Ammon's horn (tissue), 1 donor: ENCODE data around the gene MPL.
A peak's percentile ranks its signal among the peaks of the same experiment; 100 is the strongest.
"Not testable (repeated sequence)": the region's sequence is repeated elsewhere in the genome, so short reads cannot be mapped to it uniquely, and the experiment has no call there.

ENCODE experiments used
- DNase-seq: peaks from one replicate; pipeline ENCODE4 v3.0.0-alpha.2; 2016; ENCODE audit warnings: low spot score

MPL gene

DNA sequence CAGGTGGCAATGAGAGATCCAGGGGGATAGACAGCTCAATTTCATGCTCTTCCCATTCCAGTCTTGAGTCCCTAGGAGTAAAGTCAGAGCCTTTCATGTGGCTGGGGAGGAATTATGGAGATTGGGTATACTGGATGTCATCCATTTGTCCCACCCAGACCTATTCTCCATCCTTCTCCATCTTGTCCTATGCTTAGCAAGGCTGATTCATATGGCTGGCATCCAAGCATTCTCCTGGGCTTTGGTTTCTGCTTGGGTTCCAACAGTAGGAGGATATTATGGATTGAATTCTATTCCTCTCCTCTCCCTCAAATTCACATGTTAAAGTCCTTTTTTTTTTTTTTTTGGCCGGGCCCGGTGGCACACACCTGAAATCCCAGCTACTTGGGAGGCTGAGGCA lies 17.3 kb downstream of the MPL start:
- no peak for DNase-seq

DNA sequence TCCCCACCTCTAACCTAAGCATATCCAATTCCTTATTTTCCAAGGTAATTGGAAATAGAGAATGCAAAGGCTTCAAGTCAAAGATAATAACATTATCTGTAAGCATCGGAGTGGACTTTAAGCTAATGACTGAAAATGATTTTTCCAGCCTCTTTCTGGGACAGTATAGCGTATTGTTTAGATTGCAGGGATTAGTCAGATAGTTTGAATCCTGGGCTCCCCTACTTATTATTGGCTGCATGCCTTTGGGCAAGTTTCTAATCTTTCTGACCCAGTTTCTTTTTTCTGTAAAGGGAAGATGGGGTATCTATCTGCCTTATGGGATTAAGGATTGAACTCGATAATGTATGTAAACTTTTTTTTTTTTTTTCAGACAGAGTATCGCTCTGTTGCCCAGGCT lies 19.6 kb downstream of the MPL start:
- no peak for DNase-seq

DNA sequence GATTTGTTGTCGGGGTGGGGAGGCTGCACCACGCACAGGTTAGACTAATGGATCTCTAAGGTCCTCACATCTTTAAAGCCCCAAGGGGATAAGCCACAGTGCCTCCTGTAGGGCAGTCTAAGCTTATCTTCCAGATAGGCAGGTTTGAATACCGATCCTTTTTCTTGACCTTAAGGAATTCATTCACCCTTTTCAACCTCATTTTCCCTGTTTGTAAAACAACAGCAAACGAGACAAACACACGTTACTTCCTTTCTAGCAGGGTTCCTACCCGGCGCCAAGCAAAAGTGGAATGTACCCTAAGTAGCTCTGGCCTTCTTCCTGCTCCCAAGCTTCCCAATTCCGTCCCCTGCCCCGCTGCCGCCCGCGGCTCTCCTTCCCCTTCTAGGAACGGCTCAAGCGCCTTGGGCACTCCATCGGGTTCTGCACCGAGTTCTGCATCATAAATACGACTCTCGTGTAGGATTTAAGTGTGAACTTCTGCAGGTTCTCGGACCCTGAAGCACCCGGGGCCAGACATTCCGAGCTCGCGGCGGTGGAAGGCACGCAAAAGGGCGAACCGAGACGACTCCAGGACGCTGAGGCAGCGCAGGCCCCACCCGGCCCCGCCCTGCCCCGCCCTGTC lies 20.6 kb downstream of the MPL start:
- peak; percentile 34 for DNase-seq

DNA sequence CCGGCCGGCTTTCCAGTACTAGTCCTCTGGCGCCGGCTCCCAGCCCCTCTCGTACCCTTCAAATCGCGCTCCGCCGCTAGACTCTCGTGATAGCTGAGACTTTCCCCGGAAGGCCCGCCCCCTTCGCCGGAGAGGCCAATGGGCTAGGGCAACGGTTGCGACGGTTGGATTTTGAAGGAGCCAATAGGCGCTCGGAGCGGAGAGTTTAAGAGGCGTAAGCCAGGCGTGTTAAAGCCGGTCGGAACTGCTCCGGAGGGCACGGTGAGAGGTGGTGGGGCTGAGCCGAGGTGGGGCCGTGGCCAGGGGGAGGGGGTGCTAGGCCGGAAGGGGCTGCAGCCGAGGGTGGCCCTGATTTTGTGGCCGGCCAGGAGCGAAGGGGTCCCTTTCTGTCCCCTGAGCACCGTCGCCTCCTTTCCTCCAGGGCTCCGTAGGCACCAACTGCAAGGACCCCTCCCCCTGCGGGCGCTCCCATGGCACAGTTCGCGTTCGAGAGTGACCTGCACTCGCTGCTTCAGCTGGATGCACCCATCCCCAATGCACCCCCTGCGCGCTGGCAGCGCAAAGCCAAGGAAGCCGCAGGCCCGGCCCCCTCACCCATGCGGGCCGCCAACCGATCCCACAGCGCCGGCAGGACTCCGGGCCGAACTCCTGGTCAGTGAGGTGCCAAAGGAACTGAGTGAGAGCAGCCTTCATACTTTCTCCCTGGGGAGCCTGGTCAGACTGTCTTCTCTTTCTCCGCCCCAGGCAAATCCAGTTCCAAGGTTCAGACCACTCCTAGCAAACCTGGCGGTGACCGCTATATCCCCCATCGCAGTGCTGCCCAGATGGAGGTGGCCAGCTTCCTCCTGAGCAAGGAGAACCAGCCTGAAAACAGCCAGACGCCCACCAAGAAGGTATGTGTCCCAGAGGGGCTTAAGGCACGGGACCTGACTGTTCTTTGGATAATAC lies 21.4 kb downstream of the MPL start, which contains the start of gene CDC20:
Gene CDC20, plus strand, starts transcription at position 236 of the 948 bp plus-strand sequence. Its CDS starts 235 bp downstream, at position 471.
- DNase-seq, result peak; percentile 97

DNA sequence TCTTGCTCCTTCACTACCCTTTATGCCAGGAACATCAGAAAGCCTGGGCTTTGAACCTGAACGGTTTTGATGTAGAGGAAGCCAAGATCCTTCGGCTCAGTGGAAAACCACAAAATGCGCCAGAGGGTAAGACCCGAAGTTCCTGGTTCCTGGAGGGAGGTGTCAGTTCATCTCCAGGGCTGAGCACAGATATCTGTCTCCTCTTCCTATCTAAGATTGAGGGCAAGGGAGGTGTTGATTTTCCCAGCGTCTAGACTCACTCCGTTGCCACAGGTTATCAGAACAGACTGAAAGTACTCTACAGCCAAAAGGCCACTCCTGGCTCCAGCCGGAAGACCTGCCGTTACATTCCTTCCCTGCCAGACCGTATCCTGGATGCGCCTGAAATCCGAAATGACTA lies 22.1 kb downstream of the MPL start:
- no peak for DNase-seq

DNA sequence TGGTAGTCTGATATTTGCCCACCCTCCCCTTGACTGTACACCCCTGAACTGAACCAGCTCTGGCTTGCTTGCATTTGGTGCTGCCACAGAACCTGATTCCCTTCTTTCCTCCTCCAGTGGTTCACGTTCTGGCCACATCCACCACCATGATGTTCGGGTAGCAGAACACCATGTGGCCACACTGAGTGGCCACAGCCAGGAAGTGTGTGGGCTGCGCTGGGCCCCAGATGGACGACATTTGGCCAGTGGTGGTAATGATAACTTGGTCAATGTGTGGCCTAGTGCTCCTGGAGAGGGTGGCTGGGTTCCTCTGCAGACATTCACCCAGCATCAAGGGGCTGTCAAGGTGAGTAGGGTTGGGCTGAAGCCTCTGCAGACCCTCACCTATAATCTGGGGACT lies 23.0 kb downstream of the MPL start:
- DNase-seq, result no peak

DNA sequence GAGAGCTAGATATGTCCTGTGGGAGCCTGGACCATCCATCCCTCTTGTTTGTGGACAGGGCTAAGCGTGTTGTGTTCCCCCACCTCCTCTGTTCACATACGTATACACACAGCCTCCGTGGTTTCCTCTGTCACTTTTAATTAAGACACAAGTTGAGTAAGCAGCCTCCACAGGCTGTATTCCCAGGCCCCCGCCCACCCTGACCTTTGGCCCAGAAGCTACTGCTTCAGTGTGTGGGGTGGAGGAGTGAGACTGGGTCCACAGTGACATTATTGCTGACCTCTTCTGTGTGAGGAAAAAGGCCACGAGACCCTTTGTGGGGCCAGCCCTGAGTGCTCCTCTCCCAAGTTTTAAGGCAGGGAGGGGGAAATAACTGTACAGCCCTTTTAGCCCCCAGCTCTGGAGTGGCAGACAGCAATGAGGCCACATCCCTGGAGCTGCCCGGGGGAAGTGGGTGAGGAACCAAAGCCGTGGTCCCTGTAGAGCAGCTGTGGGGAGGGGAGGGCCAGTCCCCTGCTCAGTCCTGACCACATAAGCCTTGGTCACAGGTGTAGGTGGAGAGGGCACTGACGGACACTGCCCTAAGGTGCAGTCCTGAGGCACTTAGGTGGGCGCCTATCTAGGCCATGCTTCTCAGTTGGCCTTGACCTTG lies 25.8 kb downstream of the MPL start:
- no peak for DNase-seq

DNA sequence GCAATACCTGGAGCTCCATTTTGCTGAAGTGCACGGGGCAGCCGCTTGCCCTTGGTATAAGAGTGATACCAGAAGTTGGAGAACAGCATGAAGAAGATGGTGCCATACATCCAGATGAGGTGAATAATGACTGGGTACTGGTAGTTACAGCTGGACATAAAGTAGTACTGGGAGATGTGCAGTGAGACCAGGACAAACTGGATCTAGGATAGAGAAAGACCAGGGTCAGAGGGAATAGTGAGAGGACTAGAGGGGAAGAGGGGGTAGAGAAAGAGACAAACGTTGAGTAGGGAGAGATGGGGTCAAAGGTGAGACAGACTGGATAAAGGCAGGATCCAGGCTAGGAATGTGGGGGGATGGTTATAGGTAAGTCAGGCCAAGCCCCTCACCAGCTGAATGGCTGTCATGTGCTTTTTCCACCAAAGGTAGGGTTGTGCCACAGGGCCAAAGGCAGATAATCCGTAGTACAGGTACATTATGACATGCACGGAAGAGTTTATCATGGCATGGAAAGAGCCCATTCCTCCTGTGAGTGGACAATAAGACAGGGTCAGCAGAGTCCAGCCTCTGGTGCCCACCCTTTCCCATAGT lies 26.4 kb downstream of the MPL start:
- DNase-seq, result no peak

DNA sequence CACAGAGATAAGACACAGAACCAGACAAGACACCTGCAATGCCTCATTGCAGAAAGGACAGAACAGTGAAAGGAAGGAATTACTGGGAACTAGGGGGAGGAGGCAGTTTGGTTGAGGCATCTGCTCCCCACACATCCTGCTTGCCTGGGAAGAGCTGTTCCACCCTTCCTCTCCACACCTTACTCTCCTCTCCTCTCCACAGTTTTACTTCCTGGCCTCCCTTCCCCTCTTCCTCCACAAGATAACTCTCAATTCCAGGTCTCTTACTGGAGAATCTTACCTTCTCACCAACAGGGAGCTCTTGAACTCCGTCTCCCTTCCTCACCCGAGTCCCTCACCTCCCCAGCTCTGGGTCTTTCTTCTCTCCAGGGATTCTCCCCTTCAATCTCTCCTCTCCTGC lies 28.1 kb downstream of the MPL start:
- DNase-seq, result no peak

DNA sequence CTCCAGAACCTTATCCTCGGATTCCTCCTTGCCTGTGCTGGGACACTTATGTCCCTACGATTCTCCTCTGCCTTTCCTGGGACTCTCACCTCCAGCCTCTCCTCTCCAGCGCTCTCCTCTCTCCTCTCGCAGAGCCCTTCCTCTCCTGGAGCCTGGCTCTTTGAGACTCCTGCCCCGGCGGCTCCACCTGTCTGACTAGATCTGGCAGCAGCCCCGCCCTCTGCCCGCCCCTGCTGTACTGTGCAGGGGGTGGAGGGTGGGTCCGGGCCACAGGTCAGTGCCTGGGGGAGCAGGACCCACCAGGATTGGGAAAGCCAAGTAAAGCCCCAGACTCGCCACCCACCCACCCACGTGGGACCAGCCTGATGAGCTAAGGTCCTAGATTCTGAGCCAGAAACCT lies 28.6 kb downstream of the MPL start:
- DNase-seq, result no peak

DNA sequence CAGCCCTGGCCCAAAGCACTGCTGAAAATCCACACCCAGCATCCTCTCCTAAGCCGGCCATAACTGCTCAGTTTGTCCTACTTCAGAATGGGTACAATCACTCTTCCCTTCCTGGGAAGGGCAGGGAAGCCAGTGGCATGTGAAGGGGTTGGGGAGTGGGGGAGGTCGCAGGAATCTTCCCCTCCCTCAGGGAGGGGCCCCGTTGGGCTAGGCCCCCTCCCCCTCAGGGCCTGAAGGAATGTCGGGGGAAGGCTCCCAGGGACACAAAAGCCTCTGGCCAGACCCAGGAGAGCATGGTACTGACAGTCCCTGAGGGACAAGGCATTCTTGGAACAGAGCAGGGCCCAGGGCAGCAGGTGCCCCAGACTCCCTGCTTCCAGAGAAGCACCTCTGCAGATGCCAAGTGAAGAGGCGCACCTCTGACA lies 29.0 kb downstream of the MPL start:
- DNase-seq, result no peak

DNA sequence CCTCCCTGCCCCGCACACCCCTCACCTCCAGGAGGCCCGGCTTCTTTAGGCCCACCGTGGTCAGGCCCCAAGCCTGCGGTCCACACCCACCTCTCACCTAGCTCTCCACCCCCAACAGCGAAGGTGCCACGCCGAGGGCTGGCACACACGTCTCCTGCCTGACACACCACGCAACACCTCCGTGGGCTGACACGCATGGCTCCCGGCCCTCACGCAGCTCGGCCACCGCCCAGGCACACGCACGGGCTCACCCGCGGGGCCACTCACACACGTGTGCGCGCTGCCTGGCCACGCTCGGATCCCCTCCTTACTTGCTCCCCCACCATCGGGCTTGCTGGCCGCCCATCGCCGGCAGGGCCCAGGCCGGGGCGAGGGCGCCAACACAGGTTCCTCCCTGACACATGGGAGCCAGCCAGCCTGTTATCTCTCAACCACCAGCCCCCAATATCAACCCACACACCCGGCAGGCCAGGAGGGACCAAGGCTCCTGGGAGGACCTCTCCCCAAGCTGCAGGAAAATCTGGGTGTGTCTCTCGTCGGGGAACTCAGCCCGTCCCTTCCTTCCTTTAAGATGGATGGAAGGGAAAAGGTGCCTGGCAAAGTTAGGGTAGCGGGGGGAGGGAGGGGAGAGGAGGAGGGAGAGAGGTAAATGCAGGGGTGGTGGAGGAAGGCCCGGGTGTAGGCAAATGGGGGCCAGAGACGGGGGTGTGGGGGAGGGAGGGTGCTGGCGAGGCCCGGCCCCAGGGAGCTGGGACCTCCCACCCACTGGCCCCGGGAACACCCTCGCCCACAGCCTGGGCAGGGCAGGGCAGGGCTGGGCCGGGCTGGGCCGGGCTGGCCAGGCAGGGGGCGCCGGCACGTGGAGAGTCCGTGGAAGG lies 29.6 kb downstream of the MPL start:
- no peak for DNase-seq

DNA sequence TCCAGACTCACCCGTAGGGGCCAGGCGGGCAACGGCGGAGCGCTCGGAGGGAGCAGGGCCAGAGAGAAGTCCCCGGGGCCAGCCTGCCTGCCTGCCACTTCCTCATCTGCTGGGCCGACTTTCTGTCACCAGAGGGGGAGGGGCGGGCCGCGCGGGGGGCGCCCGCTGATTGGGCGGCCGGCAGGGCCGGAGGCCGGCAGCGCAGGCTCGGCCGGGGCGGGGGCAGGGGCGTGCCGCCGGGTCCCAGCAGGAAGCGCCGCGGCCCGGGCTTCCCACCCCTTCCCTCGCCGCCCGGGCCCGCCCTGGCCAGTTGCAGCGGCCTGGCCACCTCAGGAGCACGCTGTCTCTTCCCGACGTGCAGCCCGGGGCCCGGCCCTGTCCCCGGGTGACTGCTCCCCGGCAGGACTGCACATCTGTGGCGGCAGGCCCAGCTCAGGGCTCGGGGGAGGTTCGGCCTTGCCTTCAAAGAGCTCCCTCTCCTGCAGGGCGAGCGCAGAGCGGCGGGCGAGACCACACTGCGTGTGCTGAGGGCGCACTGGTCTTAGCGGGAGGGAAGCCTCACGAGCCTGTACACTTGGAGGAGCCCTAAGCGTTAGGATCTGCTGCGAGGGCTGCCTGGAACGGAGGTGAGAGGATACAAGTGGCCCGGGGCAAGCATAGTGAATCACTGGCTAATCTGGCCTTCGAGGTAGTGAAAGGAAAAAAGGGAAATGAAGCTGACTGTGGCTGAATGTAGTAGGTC lies 30.5 kb downstream of the MPL start, which contains the start of gene ELOVL1:
Gene ELOVL1, minus strand, starts transcription at position 108 of the 742 bp plus-strand sequence. CDS start 2,402 bp downstream, outside the sequence.
- DNase-seq, result peak; percentile 91

DNA sequence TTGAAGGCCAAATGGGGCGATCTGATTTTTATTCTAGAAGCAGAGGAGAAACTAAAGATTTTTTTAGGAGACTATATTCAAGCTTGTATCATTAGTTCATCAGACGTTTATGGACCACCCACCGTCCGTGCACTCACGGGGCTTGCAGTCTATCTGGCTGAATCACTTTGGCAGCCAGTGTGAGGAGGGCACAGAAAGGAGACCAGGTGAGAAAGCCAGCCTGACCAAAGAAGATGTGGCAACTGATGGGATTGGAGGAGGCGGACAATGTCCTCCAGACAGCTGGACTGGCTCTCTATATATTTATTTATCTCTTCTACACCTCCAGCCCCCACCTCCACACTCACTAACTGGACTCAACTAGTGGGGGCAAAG lies 31.0 kb downstream of the MPL start:
- no peak for DNase-seq

DNA sequence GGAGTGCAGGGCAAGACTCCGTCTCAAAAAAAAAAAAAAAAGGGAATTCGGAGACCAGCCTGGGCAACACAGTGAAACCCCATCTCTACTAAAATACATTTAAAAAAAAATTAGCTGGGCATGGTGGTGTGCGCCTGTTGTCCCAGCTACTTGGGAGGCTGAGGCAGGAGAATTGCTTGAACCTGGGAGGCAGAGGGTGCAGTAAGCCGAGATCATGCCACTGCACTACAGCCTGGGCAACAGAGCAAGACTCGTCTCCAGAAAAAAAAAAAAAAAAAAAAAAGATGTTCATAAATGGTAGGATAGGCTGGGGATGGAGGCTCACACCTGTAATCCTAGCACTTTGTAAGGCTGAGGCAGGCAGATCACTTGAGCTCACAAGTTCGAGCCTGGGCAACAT lies 32.2 kb downstream of the MPL start:
- not testable (repeated sequence) for DNase-seq

DNA sequence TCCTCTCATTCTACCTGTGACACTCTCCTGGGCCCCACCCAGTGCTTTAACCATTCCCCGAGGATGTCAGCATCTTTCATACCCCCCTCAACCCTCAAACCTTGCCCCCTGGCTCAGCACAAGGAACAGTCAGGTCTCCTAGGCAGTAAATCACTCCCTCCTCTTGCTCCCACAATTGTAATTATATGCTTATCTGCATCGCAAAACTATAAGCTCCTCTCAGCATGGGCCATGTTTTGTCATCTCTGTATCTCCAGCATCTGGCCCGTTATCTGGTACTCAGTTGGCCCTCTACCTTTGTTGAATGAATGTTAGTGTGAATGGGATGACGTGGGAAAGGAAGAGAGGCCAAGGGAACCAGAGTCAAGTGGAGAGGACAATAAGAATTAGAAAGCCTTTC lies 32.9 kb downstream of the MPL start:
- DNase-seq, result no peak

DNA sequence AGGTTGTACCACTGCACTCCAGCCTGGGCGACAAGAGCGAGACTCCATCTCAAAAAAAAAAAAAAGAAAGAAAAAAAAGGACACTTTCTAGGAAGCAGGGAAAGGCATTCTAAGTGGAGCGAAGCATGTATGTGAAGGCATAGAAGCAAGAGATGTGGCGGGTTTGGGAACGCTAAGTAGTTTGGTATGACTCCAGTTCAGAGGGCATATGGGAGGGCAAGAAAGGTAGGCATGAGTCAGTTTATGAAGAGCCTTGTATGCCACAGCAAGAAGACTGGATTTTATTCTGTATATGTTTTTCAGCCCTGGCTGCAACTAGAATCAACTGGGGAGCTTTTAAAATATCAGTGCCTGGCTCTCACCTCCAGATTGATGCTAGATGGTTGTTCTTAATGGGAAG lies 34.6 kb downstream of the MPL start:
- DNase-seq, result no peak

DNA sequence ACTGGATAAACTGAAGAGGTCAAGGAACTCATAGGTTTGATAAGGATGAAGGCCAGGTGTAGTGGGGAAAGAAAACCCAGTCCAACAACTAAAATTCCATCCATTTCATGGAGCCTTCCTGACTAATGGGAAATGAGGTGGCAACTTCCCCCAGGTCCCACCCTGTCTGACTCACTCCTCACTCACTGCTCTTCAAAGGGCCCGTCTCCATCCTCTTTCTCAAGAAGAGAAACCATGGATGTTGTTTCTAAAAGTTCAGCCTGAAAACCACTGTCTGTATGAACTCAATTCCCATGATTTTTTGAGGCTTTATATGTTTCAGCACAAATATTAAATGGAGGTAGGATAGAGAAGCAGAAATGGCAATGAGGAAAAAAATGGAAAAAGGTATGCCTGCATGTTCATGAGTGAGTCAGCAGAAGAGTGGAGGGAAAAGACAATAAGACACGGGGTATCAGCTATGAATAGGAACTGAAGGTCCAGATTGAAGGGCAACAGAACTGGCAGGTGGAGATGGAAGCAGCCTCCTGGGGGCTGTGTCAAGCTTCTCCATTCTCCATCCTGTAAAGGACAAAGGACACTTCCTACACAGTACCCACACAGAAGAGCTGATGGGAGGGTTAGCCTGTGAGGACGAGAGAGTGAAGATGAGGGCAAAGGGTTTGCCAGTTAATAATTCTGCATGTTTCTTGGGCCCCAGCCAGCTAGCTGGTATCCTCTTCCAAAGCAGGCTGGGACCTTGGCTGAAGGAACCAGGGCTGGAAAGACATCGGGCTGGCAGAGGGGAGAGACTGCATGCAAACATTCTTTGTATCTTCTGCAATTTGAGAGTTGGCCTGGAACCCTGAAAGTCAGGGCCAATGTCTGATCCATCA lies 35.7 kb downstream of the MPL start:
- no peak for DNase-seq

DNA sequence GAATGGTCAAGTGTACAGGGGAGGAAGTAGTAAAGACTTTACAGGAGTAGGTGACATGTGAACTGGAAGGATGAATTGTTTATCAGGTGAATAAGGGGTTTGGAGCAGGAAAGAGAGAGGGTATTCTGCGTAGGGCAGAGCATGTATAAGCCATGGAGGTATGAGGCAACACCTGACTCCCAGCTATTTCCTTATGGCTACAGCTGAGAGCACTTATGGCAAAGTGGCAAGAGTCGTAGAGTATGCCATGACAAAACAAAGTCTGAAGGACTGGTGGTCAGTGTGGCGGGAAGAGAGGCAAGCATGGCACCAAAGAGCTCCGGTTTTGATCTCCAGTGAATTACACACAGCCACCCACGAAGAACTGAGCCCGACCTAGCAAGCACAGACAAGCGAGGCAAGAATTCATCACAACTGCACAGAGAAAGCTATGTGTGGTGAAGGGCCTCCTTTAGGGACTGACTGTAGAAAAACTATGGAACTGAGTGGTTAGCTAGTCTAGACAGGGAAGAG lies 39.2 kb downstream of the MPL start:
- no peak for DNase-seq
